Keratinocyte (primary cell): ENCODE data around the gene ACSF3. TPM values are rescaled to one million over a fixed set of nuclear protein-coding genes. Genes with fewer than 3 reads are reported as not detected.
"Not testable (repeated sequence)": the region's sequence is repeated elsewhere in the genome, so short reads cannot be mapped to it uniquely, and the experiment has no call there.

Experiments
- DNase-seq: peaks from one replicate; pipeline ENCODE4 v3.0.0-alpha.2; 2011; ENCODE audit warnings: low read depth, missing footprints, low spot score
- FAIRE-seq: peaks from 2 replicates; lab custom pipeline; 2011; peaks lifted over from hg19 to GRCh38; lab: Jason Lieb, UNC
- H2AFZ ChIP-seq: 2 replicates; pipeline ENCODE4 v1.6.0; 2012; ENCODE audit warnings: low read length, control low read depth, inconsistent platforms; ENCODE audit not compliant: control insufficient read depth
- H3K27ac ChIP-seq: 2 replicates; pipeline ENCODE4 v1.5.1; 2011; ENCODE audit warnings: low read length; ENCODE audit not compliant: control insufficient read depth, insufficient read depth
- H3K27me3 ChIP-seq: 3 replicates; pipeline ENCODE4 v1.6.0; 2011; ENCODE audit warnings: low read length; ENCODE audit not compliant: control insufficient read depth, insufficient read depth; ENCODE audit errors: extremely low read depth
- H3K36me3 ChIP-seq, 2 experiments: 2 replicates in 1 of 2; 3 replicates in 1 of 2; pipeline ENCODE4 v1.5.1; 2011; ENCODE audit warnings: low read length in 2 of 2, mild to moderate bottlenecking in 1 of 2; ENCODE audit not compliant: control insufficient read depth in 2 of 2, insufficient read depth in 2 of 2; ENCODE audit errors: extremely low read depth in 1 of 2
- H3K4me1 ChIP-seq: 3 replicates; pipeline ENCODE4 v1.5.1; 2011; ENCODE audit warnings: low read length; ENCODE audit not compliant: control insufficient read depth, insufficient read depth; ENCODE audit errors: extremely low read depth
- H3K4me2 ChIP-seq: 3 replicates; pipeline ENCODE4 v1.6.0; 2011; ENCODE audit warnings: low read depth, low read length; ENCODE audit not compliant: control insufficient read depth, insufficient read depth; ENCODE audit errors: extremely low read depth
- H3K4me3 ChIP-seq, 3 experiments: fragments of 200-600 bp in 1 of 3; sonication (generic) in 1 of 3; 2 replicates in 2 of 3; 3 replicates in 1 of 3; pipeline ENCODE4 v1.5.1; 2011 to 2016; ENCODE audit warnings: low read length in 3 of 3, mild to moderate bottlenecking in 3 of 3, control low read depth in 2 of 3, inconsistent platforms in 1 of 3, low read depth in 1 of 3, mixed read lengths in 1 of 3, mixed run types in 1 of 3, moderate library complexity in 1 of 3; ENCODE audit not compliant: control insufficient read depth in 2 of 3, insufficient read depth in 2 of 3; ENCODE audit errors: extremely low read depth in 1 of 3
- H3K79me2 ChIP-seq: 2 replicates; pipeline ENCODE4 v1.6.0; 2012; ENCODE audit warnings: low read length; ENCODE audit not compliant: control insufficient read depth, insufficient read depth
- H3K9ac ChIP-seq: 3 replicates; pipeline ENCODE4 v1.6.0; 2011; ENCODE audit warnings: low read length; ENCODE audit not compliant: control insufficient read depth, insufficient read depth; ENCODE audit errors: extremely low read depth
- H3K9me1 ChIP-seq: 3 replicates; pipeline ENCODE4 v1.6.0; 2011; ENCODE audit warnings: low read length; ENCODE audit not compliant: control insufficient read depth, insufficient read depth; ENCODE audit errors: extremely low read depth
- H3K9me3 ChIP-seq: 2 replicates; pipeline ENCODE4 v1.5.1; 2012; ENCODE audit warnings: low read depth, low read length; ENCODE audit not compliant: control insufficient read depth
- H4K20me1 ChIP-seq: 3 replicates; pipeline ENCODE4 v1.6.0; 2011; ENCODE audit warnings: low read length; ENCODE audit not compliant: control insufficient read depth, insufficient read depth; ENCODE audit errors: extremely low read depth
- EZH2 ChIP-seq: IDR thresholded peaks from one replicate; pipeline ENCODE4 v1.6.1; 2012; ENCODE audit warnings: inconsistent platforms, mild to moderate bottlenecking, low read length, moderate library complexity
- dilution Hi-C: fragments of 300-500 bp; cut with MboI; formaldehyde crosslinking; loops from one replicate; pipeline ENCODE4 v1.7.0; 2020; ENCODE audit warnings: low sequenced_read_pairs; ENCODE audit not compliant: extremely low pct_ligation_motif_present
- polyA plus RNA-seq, 5 experiments: library from polyadenylated mRNA; depleted of rRNA in 3 of 5; stranded (reverse) in 3 of 5; stranded (forward) in 1 of 5; unstranded in 1 of 5; fragments of >200 nt; gene quantifications; 1 replicate in 1 of 5; 2 replicates in 3 of 5; 3 replicates in 1 of 5; pipeline versions ENCODE4 v1.2.1 to v1.2.3, GENCODE V29; 2011 to 2012; ENCODE audit warnings: missing spikeins in 2 of 5, low read depth in 1 of 5, low replicate concordance in 1 of 5
- TF ChIP-seq, protein P1 (sequence below), 3 experiments: IDR thresholded peaks in 1 of 3; conservative IDR thresholded peaks in 1 of 3; optimal IDR thresholded peaks in 1 of 3; 2 replicates in 2 of 3; 3 replicates in 1 of 3; pipeline versions ENCODE3 to v1.5.1; 2011; ENCODE audit warnings: low read length in 3 of 3, mild to moderate bottlenecking in 3 of 3, moderate library complexity in 2 of 3, control low read depth in 1 of 3, inconsistent platforms in 1 of 3; ENCODE audit not compliant: insufficient read depth in 2 of 3; ENCODE audit errors: extremely low read depth in 1 of 3

Gene ACSF3
- polyA plus RNA-seq, 1 donor (not counting 4 experiments of a cell fraction or from before 2014, with no cell fraction given), result 13.4 TPM

DNA sequence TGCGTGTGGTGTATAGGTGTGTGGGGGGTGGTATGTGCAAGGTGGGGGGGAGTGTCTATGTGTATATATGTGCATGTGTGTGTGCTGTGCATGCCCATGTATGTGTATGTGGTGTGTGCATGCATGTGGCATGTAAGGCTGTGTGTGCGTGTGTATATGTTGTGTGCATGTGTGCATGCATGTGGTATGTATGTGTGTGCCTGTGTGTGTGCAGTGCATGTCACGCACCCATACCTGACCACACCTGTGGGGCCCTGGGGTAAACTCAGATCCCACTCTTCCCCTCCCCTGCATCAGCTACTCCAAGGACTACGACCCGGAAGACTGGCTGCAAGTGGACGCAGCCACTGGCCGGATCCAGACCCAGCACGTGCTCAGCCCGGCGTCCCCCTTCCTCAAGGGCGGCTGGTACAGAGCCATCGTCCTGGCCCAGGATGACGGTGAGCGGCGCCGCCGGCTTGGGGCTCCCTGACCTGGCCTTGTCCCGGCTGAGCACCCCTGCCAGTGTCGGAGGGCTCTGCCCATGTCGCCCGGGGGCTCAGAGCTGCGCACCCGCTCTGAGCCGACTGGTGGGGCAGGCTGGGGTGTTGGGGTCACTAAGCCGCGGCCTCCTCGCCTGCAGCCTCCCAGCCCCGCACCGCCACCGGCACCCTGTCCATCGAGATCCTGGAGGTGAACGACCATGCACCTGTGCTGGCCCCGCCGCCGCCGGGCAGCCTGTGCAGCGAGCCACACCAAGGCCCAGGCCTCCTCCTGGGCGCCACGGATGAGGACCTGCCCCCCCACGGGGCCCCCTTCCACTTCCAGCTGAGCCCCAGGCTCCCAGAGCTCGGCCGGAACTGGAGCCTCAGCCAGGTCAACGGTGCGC is 97.6 kb downstream of the ACSF3 start:
- Histone ChIP-seq H3K4me3 (no peak overlapping the region), H4K20me1 (peaks cover 4% of the 10 kb centered on the region), H3K9ac (no peak overlapping the region), H3K36me3 (no peaks in the 10 kb centered on the region), H3K79me2 (no peaks in the 10 kb centered on the region), H3K4me1 (no peaks in the 10 kb centered on the region), H3K4me2 (no peak overlapping the region), H3K27me3 (peaks cover 9% of the 10 kb centered on the region), H2AFZ (no peak overlapping the region), H3K9me3 (no peaks in the 10 kb centered on the region), H3K9me1 (no peaks in the 10 kb centered on the region), H3K27ac (no peak overlapping the region)
- FAIRE-seq (no peak), DNase-seq (no peak)
- TF ChIP-seq, protein P1, sequence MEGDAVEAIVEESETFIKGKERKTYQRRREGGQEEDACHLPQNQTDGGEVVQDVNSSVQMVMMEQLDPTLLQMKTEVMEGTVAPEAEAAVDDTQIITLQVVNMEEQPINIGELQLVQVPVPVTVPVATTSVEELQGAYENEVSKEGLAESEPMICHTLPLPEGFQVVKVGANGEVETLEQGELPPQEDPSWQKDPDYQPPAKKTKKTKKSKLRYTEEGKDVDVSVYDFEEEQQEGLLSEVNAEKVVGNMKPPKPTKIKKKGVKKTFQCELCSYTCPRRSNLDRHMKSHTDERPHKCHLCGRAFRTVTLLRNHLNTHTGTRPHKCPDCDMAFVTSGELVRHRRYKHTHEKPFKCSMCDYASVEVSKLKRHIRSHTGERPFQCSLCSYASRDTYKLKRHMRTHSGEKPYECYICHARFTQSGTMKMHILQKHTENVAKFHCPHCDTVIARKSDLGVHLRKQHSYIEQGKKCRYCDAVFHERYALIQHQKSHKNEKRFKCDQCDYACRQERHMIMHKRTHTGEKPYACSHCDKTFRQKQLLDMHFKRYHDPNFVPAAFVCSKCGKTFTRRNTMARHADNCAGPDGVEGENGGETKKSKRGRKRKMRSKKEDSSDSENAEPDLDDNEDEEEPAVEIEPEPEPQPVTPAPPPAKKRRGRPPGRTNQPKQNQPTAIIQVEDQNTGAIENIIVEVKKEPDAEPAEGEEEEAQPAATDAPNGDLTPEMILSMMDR (optimal IDR thresholded peaks at IDR 0.05 in 1 of 3, IDR thresholded peaks at IDR 0.05 in 1 of 3, conservative IDR thresholded peaks at IDR 0.05 in 1 of 3; ENCODE audit: extremely low read depth in 1 of 3, insufficient read depth in 2 of 3, low read length in 3 of 3), result no peak
- TF ChIP-seq EZH2, result no peak
- dilution Hi-C loops, result no loop called here

GRCh38 chr16:89191901-89192185 is 98.2 kb downstream of the ACSF3 start:
- dilution Hi-C loops, result no loop called here
- no peaks in the 10 kb centered on the region for H3K9me1 ChIP-seq
- no peak overlapping the region for H3K4me2 ChIP-seq
- H3K9ac ChIP-seq, result peak overlapping the region; percentile 28
- H3K9me3 ChIP-seq, result no peaks in the 10 kb centered on the region
- H2AFZ ChIP-seq, result peak overlapping the region; percentile 53
- no peak for DNase-seq
- peaks cover 9% of the 10 kb centered on the region for H3K27me3 ChIP-seq
- H3K27ac ChIP-seq, result no peak overlapping the region
- peaks cover 4% of the 10 kb centered on the region for H4K20me1 ChIP-seq
- no peak for TF ChIP-seq EZH2
- TF ChIP-seq, protein P1 (optimal IDR thresholded peaks at IDR 0.05 in 1 of 3, IDR thresholded peaks at IDR 0.05 in 1 of 3, conservative IDR thresholded peaks at IDR 0.05 in 1 of 3; ENCODE audit: extremely low read depth in 1 of 3, insufficient read depth in 2 of 3, low read length in 3 of 3), result no peak
- no peak for FAIRE-seq
- H3K4me1 ChIP-seq, result no peaks in the 10 kb centered on the region
- H3K4me3 ChIP-seq, result peak overlapping the region in 1 of 3 experiments; percentile 46
- H3K79me2 ChIP-seq, result no peaks in the 10 kb centered on the region
- H3K36me3 ChIP-seq, result no peaks in the 10 kb centered on the region

GRCh38 chr16:89192186-89192955 is 98.7 kb downstream of the ACSF3 start:
- FAIRE-seq, H3K79me2 ChIP-seq, H3K36me3 ChIP-seq, H3K9me1 ChIP-seq, dilution Hi-C loops, H3K4me1 ChIP-seq, H3K9me3 ChIP-seq, H4K20me1 ChIP-seq, H3K27ac ChIP-seq, H3K27me3 ChIP-seq: not testable (repeated sequence)
- peak overlapping the region; percentile 53 for H2AFZ ChIP-seq
- DNase-seq, result peak; percentile 41
- H3K4me3 ChIP-seq, result peak overlapping the region in 2 of 3 experiments; percentile 19 to 46
- peak overlapping the region; percentile 69 for H3K4me2 ChIP-seq
- H3K9ac ChIP-seq, result peak overlapping the region; percentile 28
